ENCODE data around the gene ZBTB22. TPM values are rescaled to one million over a fixed set of nuclear protein-coding genes. Genes with fewer than 3 reads are reported as not detected.
"Not testable (repeated sequence)": the region's sequence is repeated elsewhere in the genome, so short reads cannot be mapped to it uniquely, and the experiment has no call there.

Gene ZBTB22
- polyA plus RNA-seq, 4 donors = 10.7 to 17.2 (median 13.8) TPM

- not testable (repeated sequence) for FAIRE-seq; H3K27me3 ChIP-seq (ENCODE audit: control insufficient read depth in 3 of 3, insufficient read depth in 3 of 3, low read length in 3 of 3); H3K9me3 ChIP-seq (ENCODE audit: control insufficient read depth in 2 of 2, insufficient read depth in 1 of 2, low read depth in 1 of 2, low read length in 1 of 2); DNase-seq
- H3K27ac ChIP-seq (ENCODE audit: low read depth in 1 of 3, low read length in 2 of 3) = peak overlapping the region; percentile 69 to 91 (median 89)
- WGBS, 3 donors = 51 to 60% (median 55%) methylated on average over 16 of the region's 16 CpGs
- H3K36me3 ChIP-seq (ENCODE audit: control insufficient read depth in 3 of 3, insufficient read depth in 2 of 3, low read depth in 1 of 3, low read length in 3 of 3) = peaks cover 4 to 66% (median 7%) of the 10 kb centered on the region in 3 donors
- peak overlapping the region in 1 of 3 donors; percentile 62 for H3K4me3 ChIP-seq (ENCODE audit: low read depth in 1 of 3, low read length in 3 of 3)
- peaks cover 0 to 50% (median 2%) of the 10 kb centered on the region in 3 donors for H3K4me1 ChIP-seq (ENCODE audit: control insufficient read depth in 3 of 3, insufficient read depth in 2 of 3, low read depth in 1 of 3, low read length in 2 of 3)
Measured at GRCh38 chr6:33275795-33276580, 41.6 kb downstream of the ZBTB22 start.

GRCh38 chr6:33273924-33274902 lies 43.3 kb downstream of the ZBTB22 start:
- peaks cover 1 to 51% (median 4%) of the 10 kb centered on the region in 3 donors for H3K36me3 ChIP-seq (ENCODE audit: control insufficient read depth in 3 of 3, insufficient read depth in 2 of 3, low read depth in 1 of 3, low read length in 3 of 3)
- FAIRE-seq (no peak), DNase-seq (peak in 1 of 2 donors; percentile 33)
- H3K4me1 ChIP-seq (ENCODE audit: control insufficient read depth in 3 of 3, insufficient read depth in 2 of 3, low read depth in 1 of 3, low read length in 2 of 3) = peaks cover 0 to 48% (median 2%) of the 10 kb centered on the region in 3 donors
- H3K4me3 ChIP-seq (ENCODE audit: low read depth in 1 of 3, low read length in 3 of 3) = peak overlapping the region in 1 of 3 donors; percentile 8
- H3K9me3 ChIP-seq (ENCODE audit: control insufficient read depth in 2 of 2, insufficient read depth in 1 of 2, low read depth in 1 of 2, low read length in 1 of 2) = no peaks in the 10 kb centered on the region
- H3K27ac ChIP-seq (ENCODE audit: low read depth in 1 of 3, low read length in 2 of 3) = peak overlapping the region in 1 of 3 donors; percentile 47
- H3K27me3 ChIP-seq (ENCODE audit: control insufficient read depth in 3 of 3, insufficient read depth in 3 of 3, low read length in 3 of 3) = no peaks in the 10 kb centered on the region
- 27 to 48% (median 31%) methylated on average over 14 of the region's 14 CpGs for WGBS, 3 donors

GRCh38 chr6:33273129-33273923 lies 44.2 kb downstream of the ZBTB22 start:
- H3K27me3 ChIP-seq (ENCODE audit: control insufficient read depth in 3 of 3, insufficient read depth in 3 of 3, low read length in 3 of 3) = no peaks in the 10 kb centered on the region
- H3K27ac ChIP-seq (ENCODE audit: low read depth in 1 of 3, low read length in 2 of 3) = peak overlapping the region in 2 of 3 donors; percentile 82 to 88
- H3K4me1 ChIP-seq (ENCODE audit: control insufficient read depth in 3 of 3, insufficient read depth in 2 of 3, low read depth in 1 of 3, low read length in 2 of 3) = peaks cover 0 to 48% (median 2%) of the 10 kb centered on the region in 3 donors
- H3K4me3 ChIP-seq (ENCODE audit: low read depth in 1 of 3, low read length in 3 of 3) = peak overlapping the region in 2 of 3 donors; percentile 60 to 69
- no peaks in the 10 kb centered on the region for H3K9me3 ChIP-seq (ENCODE audit: control insufficient read depth in 2 of 2, insufficient read depth in 1 of 2, low read depth in 1 of 2, low read length in 1 of 2)
- peaks cover 0 to 48% (median 6%) of the 10 kb centered on the region in 3 donors for H3K36me3 ChIP-seq (ENCODE audit: control insufficient read depth in 3 of 3, insufficient read depth in 2 of 3, low read depth in 1 of 3, low read length in 3 of 3)
- 16 to 38% (median 20%) methylated on average over 11 of the region's 11 CpGs for WGBS, 3 donors
- DNase-seq = no peak
- FAIRE-seq = no peak

- WGBS, 3 donors = 2 to 5% (median 4%) methylated on average over 22 of the region's 22 CpGs
- Histone ChIP-seq H3K4me1 (ENCODE audit: control insufficient read depth in 3 of 3, insufficient read depth in 2 of 3, low read depth in 1 of 3, low read length in 2 of 3) (peaks cover 0 to 44% (median 2%) of the 10 kb centered on the region in 3 donors), H3K9me3 (ENCODE audit: control insufficient read depth in 2 of 2, insufficient read depth in 1 of 2, low read depth in 1 of 2, low read length in 1 of 2) (no peaks in the 10 kb centered on the region), H3K27me3 (ENCODE audit: control insufficient read depth in 3 of 3, insufficient read depth in 3 of 3, low read length in 3 of 3) (no peaks in the 10 kb centered on the region), H3K27ac (ENCODE audit: low read depth in 1 of 3, low read length in 2 of 3) (peak overlapping the region; percentile 66 to 88 (median 82)), H3K4me3 (ENCODE audit: low read depth in 1 of 3, low read length in 3 of 3) (peak overlapping the region; percentile 60 to 69 (median 64)), H3K36me3 (ENCODE audit: control insufficient read depth in 3 of 3, insufficient read depth in 2 of 3, low read depth in 1 of 3, low read length in 3 of 3) (peaks cover 5 to 48% (median 6%) of the 10 kb centered on the region in 3 donors)
- DNase-seq (no peak), FAIRE-seq (no peak)
Measured at GRCh38 chr6:33272275-33273128, 45.0 kb downstream of the ZBTB22 start.

- no peaks in the 10 kb centered on the region for H3K9me3 ChIP-seq (ENCODE audit: control insufficient read depth in 2 of 2, insufficient read depth in 1 of 2, low read depth in 1 of 2, low read length in 1 of 2)
- peak within 1 kb of the TSS; percentile 87 to 99 (median 91) for H3K27ac ChIP-seq (ENCODE audit: low read depth in 1 of 3, low read length in 2 of 3)
- 0% methylated on average over 48 of the region's 48 CpGs for WGBS, 3 donors
- peak within 1 kb of the TSS; percentile 60 to 85 (median 69) for H3K4me3 ChIP-seq (ENCODE audit: low read depth in 1 of 3, low read length in 3 of 3)
- DNase-seq (peak; percentile 98 to 99), FAIRE-seq (no peak)
- H3K36me3 ChIP-seq (ENCODE audit: control insufficient read depth in 3 of 3, insufficient read depth in 2 of 3, low read depth in 1 of 3, low read length in 3 of 3) = peaks cover 13 to 53% (median 14%) of the 10 kb centered on the region in 3 donors
- H3K27me3 ChIP-seq (ENCODE audit: control insufficient read depth in 3 of 3, insufficient read depth in 3 of 3, low read length in 3 of 3) = no peaks in the 10 kb centered on the region
- peaks cover 0 to 41% (median 2%) of the 10 kb centered on the region in 3 donors for H3K4me1 ChIP-seq (ENCODE audit: control insufficient read depth in 3 of 3, insufficient read depth in 2 of 3, low read depth in 1 of 3, low read length in 2 of 3)
Measured at GRCh38 chr6:33271468-33272274, 45.9 kb downstream of the ZBTB22 start, which contains the start of the genes RPS18 and VPS52. Gene RPS18, plus strand, starts transcription at chr6:33272075. Its CDS starts 45 bp downstream, at chr6:33272120. Gene VPS52, minus strand, starts transcription at chr6:33271876. Its CDS starts 201 bp downstream, at chr6:33271675.

- peak overlapping the region; percentile 60 to 85 (median 69) for H3K4me3 ChIP-seq (ENCODE audit: low read depth in 1 of 3, low read length in 3 of 3)
- DNase-seq = peak in 1 of 2 donors; percentile 43
- H3K27me3 ChIP-seq (ENCODE audit: control insufficient read depth in 3 of 3, insufficient read depth in 3 of 3, low read length in 3 of 3) = no peaks in the 10 kb centered on the region
- peaks cover 13 to 53% (median 17%) of the 10 kb centered on the region in 3 donors for H3K36me3 ChIP-seq (ENCODE audit: control insufficient read depth in 3 of 3, insufficient read depth in 2 of 3, low read depth in 1 of 3, low read length in 3 of 3)
- H3K4me1 ChIP-seq (ENCODE audit: control insufficient read depth in 3 of 3, insufficient read depth in 2 of 3, low read depth in 1 of 3, low read length in 2 of 3) = peaks cover 0 to 36% (median 2%) of the 10 kb centered on the region in 3 donors
- WGBS, 3 donors = 0 to 2% (median 1%) methylated on average over 7 of the region's 7 CpGs
- H3K9me3 ChIP-seq (ENCODE audit: control insufficient read depth in 2 of 2, insufficient read depth in 1 of 2, low read depth in 1 of 2, low read length in 1 of 2) = no peaks in the 10 kb centered on the region
- no peak for FAIRE-seq
- H3K27ac ChIP-seq (ENCODE audit: low read depth in 1 of 3, low read length in 2 of 3) = peak overlapping the region; percentile 87 to 99 (median 91)
Measured at GRCh38 chr6:33271117-33271467, 46.5 kb downstream of the ZBTB22 start.
